Measurements from ENCODE around the gene CEP72.

DNA sequence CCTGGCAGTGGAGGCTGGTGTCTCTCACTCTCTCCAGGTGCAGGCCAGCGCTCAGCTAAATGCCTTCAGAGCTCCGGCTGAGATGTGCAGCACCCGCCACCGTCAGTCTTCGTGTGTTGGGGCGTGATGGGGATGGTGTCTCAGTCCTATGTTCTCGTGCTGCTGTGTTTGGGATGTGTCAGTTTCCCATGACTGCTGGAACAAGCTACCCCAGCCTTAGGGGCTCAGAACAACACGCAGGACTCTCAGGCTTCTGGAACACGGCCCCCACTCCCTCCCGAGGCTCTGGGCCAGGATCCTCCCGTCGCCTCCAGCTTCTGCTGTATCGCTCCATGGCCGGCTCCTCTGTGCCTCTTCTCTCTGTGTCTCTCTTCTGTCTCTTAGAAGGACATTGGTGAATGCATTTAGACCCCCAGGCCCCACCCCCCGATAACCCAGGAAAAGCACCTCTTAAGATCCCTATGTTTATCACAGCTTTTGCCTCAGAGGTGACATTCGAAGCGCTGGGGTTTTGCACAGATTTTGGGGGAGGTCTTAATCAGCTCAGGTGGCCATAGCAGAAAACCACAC lies 9.6 kb upstream of the CEP72 start:
- TF ChIP-seq, protein P1, sequence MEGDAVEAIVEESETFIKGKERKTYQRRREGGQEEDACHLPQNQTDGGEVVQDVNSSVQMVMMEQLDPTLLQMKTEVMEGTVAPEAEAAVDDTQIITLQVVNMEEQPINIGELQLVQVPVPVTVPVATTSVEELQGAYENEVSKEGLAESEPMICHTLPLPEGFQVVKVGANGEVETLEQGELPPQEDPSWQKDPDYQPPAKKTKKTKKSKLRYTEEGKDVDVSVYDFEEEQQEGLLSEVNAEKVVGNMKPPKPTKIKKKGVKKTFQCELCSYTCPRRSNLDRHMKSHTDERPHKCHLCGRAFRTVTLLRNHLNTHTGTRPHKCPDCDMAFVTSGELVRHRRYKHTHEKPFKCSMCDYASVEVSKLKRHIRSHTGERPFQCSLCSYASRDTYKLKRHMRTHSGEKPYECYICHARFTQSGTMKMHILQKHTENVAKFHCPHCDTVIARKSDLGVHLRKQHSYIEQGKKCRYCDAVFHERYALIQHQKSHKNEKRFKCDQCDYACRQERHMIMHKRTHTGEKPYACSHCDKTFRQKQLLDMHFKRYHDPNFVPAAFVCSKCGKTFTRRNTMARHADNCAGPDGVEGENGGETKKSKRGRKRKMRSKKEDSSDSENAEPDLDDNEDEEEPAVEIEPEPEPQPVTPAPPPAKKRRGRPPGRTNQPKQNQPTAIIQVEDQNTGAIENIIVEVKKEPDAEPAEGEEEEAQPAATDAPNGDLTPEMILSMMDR (IDR thresholded peaks at IDR 0.05): no peak
- TF ChIP-seq SIN3A (IDR thresholded peaks at IDR 0.05; ENCODE audit: borderline replicate concordance, low read depth, low read length) (no peak), YY1 (IDR thresholded peaks at IDR 0.05; ENCODE audit: low read depth) (no peak), POLR2AphosphoS5 (IDR thresholded peaks at IDR 0.05; ENCODE audit: low read depth, low read length) (no peak), RAD21 (IDR thresholded peaks at IDR 0.05; ENCODE audit: low read length) (no peak)

Measured in SK-N-SH (cell line).